Measurements from ENCODE around the gene EN2. TPM values are rescaled to one million over a fixed set of nuclear protein-coding genes. Genes with fewer than 3 reads are reported as not detected.

Gene EN2
- total and polyA plus RNA-seq, 4 experiments from 2014 or later = not detected

- Histone ChIP-seq H3K36me3 (ENCODE audit: insufficient read depth, low read length) (no peaks in the 10 kb centered on the region), H3K4me1 (ENCODE audit: insufficient read depth, low read length) (peaks cover 9% of the 10 kb centered on the region), H3K9me3 (ENCODE audit: control insufficient read depth in 1 of 2, low read length in 2 of 2) (no peaks in the 10 kb centered on the region), H3K4me3 (ENCODE audit: low read length in 2 of 2) (no peak overlapping the region), H3K27me3 (ENCODE audit: insufficient read depth, low read length) (peaks cover 37% of the 10 kb centered on the region), H3K27ac (ENCODE audit: low read depth, low read length) (no peak overlapping the region)
- no peaks in the 10 kb centered on the region for H3K36me3 Mint-ChIP-seq
- peaks cover 43 to 46% of the 10 kb centered on the region in 2 donors for H3K27me3 Mint-ChIP-seq
- ChIA-PET CTCF (ENCODE audit: partially characterized antibody) (interaction anchor here (0.8 kb wide), 1 partner anchor 10 kb away, joined by 3 read pairs; no protein-coding TSS in a partner anchor), POLR2A (ENCODE audit: partially characterized antibody) (no interaction called here)
- intact Hi-C loops (cut with micrococcal nuclease) = no loop called here
- H3K27ac Mint-ChIP-seq = no peak overlapping the region
- DNase-seq = no peak
- H3K4me3 Mint-ChIP-seq = peak overlapping the region in 1 of 8 donors; percentile 45
- H3K9me3 Mint-ChIP-seq = no peaks in the 10 kb centered on the region
- peaks cover 2 to 22% (median 10%) of the 10 kb centered on the region in 4 donors for H3K4me1 Mint-ChIP-seq
Measured at GRCh38 chr7:155462163-155462735, 4.3 kb downstream of the EN2 start.

DNA sequence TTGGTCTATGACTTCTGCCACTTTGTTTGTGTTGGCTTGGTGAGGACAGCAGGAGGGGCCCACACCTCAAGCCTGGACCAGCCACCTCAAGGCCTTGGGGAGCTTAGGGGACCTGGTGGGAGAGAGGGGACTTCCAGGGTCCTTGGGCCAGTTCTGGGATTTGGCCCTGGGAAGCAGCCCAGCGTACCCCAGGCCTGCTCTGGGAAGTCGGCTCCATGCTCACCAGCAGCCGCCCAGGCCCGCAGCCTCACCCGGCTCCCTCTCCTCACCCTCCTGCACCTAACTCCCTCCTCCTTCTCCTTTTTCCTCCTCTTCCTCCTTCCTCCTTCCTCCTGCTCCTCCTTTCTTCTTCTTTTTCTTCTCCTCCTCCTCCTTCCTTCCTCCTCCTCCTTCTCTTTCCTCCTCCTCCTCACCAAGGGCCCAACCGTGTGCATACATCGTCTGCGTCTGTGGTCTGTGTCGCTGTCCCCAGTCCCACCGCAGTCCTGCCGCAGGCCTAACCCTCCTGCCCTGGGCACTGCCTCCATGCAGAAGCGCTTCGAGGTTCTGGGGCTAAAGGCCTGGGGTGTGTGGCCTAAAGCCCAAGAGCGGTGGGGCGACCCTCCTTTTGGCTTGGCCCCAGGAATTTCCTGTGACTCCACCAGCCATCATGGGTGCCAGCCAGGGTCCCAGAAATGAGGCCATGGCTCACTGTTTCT lies 5.3 kb downstream of the EN2 start:
- ChIA-PET POLR2A (ENCODE audit: partially characterized antibody) (no interaction called here), CTCF (ENCODE audit: partially characterized antibody) (interaction anchor here (0.8 kb wide), 1 partner anchor 9 kb away, joined by 3 read pairs; no protein-coding TSS in a partner anchor)
- Histone ChIP-seq H3K27me3 (ENCODE audit: insufficient read depth, low read length) (peaks cover 37% of the 10 kb centered on the region), H3K36me3 (ENCODE audit: insufficient read depth, low read length) (no peaks in the 10 kb centered on the region), H3K4me3 (ENCODE audit: low read length in 2 of 2) (no peak overlapping the region), H3K9me3 (ENCODE audit: control insufficient read depth in 1 of 2, low read length in 2 of 2) (no peaks in the 10 kb centered on the region), H3K27ac (ENCODE audit: low read depth, low read length) (no peak overlapping the region), H3K4me1 (ENCODE audit: insufficient read depth, low read length) (peaks cover 6% of the 10 kb centered on the region)
- intact Hi-C loops (cut with micrococcal nuclease) = no loop called here
- Mint-ChIP-seq H3K4me3 (no peak overlapping the region), H3K4me1 (peaks cover 2 to 22% (median 12%) of the 10 kb centered on the region in 4 donors), H3K27ac (no peak overlapping the region), H3K27me3 (peaks cover 45 to 49% of the 10 kb centered on the region in 2 donors), H3K9me3 (peaks cover 0 to 2% (median 0%) of the 10 kb centered on the region in 8 donors), H3K36me3 (no peaks in the 10 kb centered on the region)
- DNase-seq = no peak

DNA sequence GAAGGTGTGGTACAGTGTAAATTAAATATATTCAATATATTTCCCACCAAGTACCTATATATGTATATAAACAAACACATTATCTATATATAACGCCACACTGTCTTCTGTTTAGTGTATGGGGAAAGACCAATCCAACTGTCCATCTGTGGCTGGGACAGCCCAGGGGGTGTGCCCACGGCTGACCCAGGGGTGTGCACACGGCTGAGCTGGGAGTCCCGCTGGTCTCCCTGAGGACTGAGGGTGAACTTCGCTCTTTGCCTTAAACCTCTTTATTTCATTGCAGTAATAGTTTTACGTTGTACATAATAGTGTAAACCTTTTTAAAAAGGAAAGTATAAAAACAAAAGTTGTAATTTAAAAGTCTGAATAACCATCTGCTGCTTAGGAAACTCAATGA lies 6.3 kb downstream of the EN2 start:
- Mint-ChIP-seq H3K4me3 (no peak overlapping the region), H3K9me3 (peaks cover 0 to 2% (median 0%) of the 10 kb centered on the region in 8 donors), H3K27me3 (peaks cover 52 to 55% of the 10 kb centered on the region in 2 donors), H3K36me3 (no peaks in the 10 kb centered on the region), H3K27ac (no peak overlapping the region), H3K4me1 (peaks cover 4 to 29% (median 17%) of the 10 kb centered on the region in 4 donors)
- Histone ChIP-seq H3K27ac (ENCODE audit: low read depth, low read length) (no peak overlapping the region), H3K27me3 (ENCODE audit: insufficient read depth, low read length) (peaks cover 37% of the 10 kb centered on the region), H3K4me3 (ENCODE audit: low read length in 2 of 2) (no peak overlapping the region), H3K9me3 (ENCODE audit: control insufficient read depth in 1 of 2, low read length in 2 of 2) (no peaks in the 10 kb centered on the region), H3K4me1 (ENCODE audit: insufficient read depth, low read length) (peaks cover 6% of the 10 kb centered on the region), H3K36me3 (ENCODE audit: insufficient read depth, low read length) (no peaks in the 10 kb centered on the region)
- ChIA-PET CTCF (ENCODE audit: partially characterized antibody) (no interaction called here), POLR2A (ENCODE audit: partially characterized antibody) (no interaction called here)
- intact Hi-C loops (cut with micrococcal nuclease) = no loop called here
- DNase-seq = no peak

- H3K27me3 Mint-ChIP-seq = peaks cover 47 to 55% of the 10 kb centered on the region in 2 donors
- Histone ChIP-seq H3K4me3 (ENCODE audit: low read length in 2 of 2) (no peak overlapping the region), H3K27me3 (ENCODE audit: insufficient read depth, low read length) (peaks cover 44% of the 10 kb centered on the region), H3K27ac (ENCODE audit: low read depth, low read length) (no peak overlapping the region), H3K4me1 (ENCODE audit: insufficient read depth, low read length) (peaks cover 6% of the 10 kb centered on the region), H3K9me3 (ENCODE audit: control insufficient read depth in 1 of 2, low read length in 2 of 2) (no peaks in the 10 kb centered on the region), H3K36me3 (ENCODE audit: insufficient read depth, low read length) (no peaks in the 10 kb centered on the region)
- no peak overlapping the region for H3K4me3 Mint-ChIP-seq
- CTCF ChIA-PET (ENCODE audit: partially characterized antibody) = no interaction called here
- intact Hi-C loops (cut with micrococcal nuclease) = no loop called here
- H3K36me3 Mint-ChIP-seq = no peaks in the 10 kb centered on the region
- H3K27ac Mint-ChIP-seq = peak overlapping the region in 1 of 7 donors; percentile 38
- peaks cover 4 to 20% (median 12%) of the 10 kb centered on the region in 4 donors for H3K4me1 Mint-ChIP-seq
- no peak for DNase-seq
- peaks cover 0 to 2% (median 0%) of the 10 kb centered on the region in 8 donors for H3K9me3 Mint-ChIP-seq
- POLR2A ChIA-PET (ENCODE audit: partially characterized antibody) = no interaction called here
Measured at GRCh38 chr7:155464948-155465739, 7.2 kb downstream of the EN2 start.

DNA sequence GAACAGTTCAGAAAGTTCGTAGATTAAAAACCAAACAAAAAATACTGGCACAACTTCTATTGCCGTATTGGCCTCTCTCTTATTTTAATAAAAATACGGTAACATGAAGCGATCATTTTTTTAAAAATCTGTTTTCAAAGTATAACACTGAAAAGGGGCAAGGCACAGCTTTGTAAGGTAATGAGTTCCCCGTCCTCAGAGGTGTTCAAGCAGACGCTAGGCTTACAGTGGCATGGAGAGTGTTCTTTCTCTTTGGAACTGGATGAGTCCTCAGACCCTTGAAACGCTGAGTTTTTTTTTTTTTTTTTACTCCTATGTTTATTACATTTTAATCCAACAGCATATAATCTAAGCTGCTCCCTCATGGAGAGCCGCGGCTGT lies 7.8 kb downstream of the EN2 start:
- intact Hi-C loops (cut with micrococcal nuclease) = no loop called here
- H3K9me3 Mint-ChIP-seq = peaks cover 0 to 2% (median 0%) of the 10 kb centered on the region in 8 donors
- POLR2A ChIA-PET (ENCODE audit: partially characterized antibody) = no interaction called here

DNA sequence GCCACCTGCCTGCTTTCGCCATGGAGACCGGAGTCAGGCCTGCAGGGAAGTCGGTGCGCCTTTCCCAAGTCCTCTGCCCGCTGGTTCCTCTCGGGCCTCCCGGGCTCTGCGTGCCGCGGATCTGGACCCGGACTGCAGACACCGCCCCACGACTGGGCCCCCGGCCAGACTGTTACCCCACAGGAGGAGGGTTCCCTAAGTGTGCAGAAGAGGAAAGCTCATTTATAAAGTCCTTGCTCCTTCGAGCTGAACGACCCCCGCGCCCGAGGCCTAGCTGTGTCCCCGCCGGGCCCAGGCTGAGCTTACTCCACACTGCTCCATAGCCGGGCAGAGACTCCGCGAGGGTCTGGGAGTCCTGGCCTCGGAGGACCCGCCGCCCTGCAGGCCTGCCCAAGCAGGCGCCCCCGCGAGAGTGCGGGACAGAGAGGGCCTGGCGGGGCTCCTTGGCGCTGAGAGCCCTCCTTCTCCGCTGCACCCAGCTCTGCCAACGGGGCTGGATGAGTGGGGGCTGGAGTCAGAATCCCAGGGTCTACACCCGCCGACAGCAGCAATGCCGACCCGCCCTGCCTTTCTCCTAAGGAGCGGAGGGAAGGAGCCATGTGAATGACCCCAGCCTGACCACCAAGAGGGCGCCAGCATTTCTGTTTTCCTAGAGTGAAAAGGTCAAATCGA lies 8.3 kb downstream of the EN2 start:
- H3K36me3 Mint-ChIP-seq = no peaks in the 10 kb centered on the region
- H3K36me3 ChIP-seq (ENCODE audit: insufficient read depth, low read length) = no peaks in the 10 kb centered on the region
- H3K27ac Mint-ChIP-seq = no peak overlapping the region
- no peak for DNase-seq
- no peaks in the 10 kb centered on the region for H3K9me3 ChIP-seq (ENCODE audit: control insufficient read depth in 1 of 2, low read length in 2 of 2)
- no peak overlapping the region for H3K27ac ChIP-seq (ENCODE audit: low read depth, low read length)
- no peak overlapping the region for H3K4me3 ChIP-seq (ENCODE audit: low read length in 2 of 2)
- peaks cover 52 to 60% of the 10 kb centered on the region in 2 donors for H3K27me3 Mint-ChIP-seq
- H3K9me3 Mint-ChIP-seq = peaks cover 0 to 5% (median 0%) of the 10 kb centered on the region in 8 donors
- ChIA-PET CTCF (ENCODE audit: partially characterized antibody) (interaction anchor here (0.9 kb wide), 1 partner anchor 18 kb away, joined by 3 read pairs; no protein-coding TSS in a partner anchor), POLR2A (ENCODE audit: partially characterized antibody) (no interaction called here)
- peaks cover 6% of the 10 kb centered on the region for H3K4me1 ChIP-seq (ENCODE audit: insufficient read depth, low read length)
- intact Hi-C loops (cut with micrococcal nuclease) = no loop called here
- peaks cover 47% of the 10 kb centered on the region for H3K27me3 ChIP-seq (ENCODE audit: insufficient read depth, low read length)
- peaks cover 4 to 20% (median 14%) of the 10 kb centered on the region in 4 donors for H3K4me1 Mint-ChIP-seq
- peak overlapping the region in 1 of 8 donors; percentile 46 for H3K4me3 Mint-ChIP-seq

More for the DNA sequence above, 7.8 kb downstream of the EN2 start:
- no peak for DNase-seq
- H3K27me3 ChIP-seq (ENCODE audit: insufficient read depth, low read length) = peaks cover 47% of the 10 kb centered on the region
- CTCF ChIA-PET (ENCODE audit: partially characterized antibody) = interaction anchor here (0.9 kb wide), 1 partner anchor 19 kb away, joined by 3 read pairs; no protein-coding TSS in a partner anchor
- H3K36me3 ChIP-seq (ENCODE audit: insufficient read depth, low read length) = no peaks in the 10 kb centered on the region
- H3K27me3 Mint-ChIP-seq = peaks cover 52 to 60% of the 10 kb centered on the region in 2 donors
- H3K4me3 Mint-ChIP-seq = no peak overlapping the region
- H3K27ac Mint-ChIP-seq = no peak overlapping the region
- H3K9me3 ChIP-seq (ENCODE audit: control insufficient read depth in 1 of 2, low read length in 2 of 2) = no peaks in the 10 kb centered on the region
- H3K36me3 Mint-ChIP-seq = no peaks in the 10 kb centered on the region
- peaks cover 6% of the 10 kb centered on the region for H3K4me1 ChIP-seq (ENCODE audit: insufficient read depth, low read length)
- no peak overlapping the region for H3K4me3 ChIP-seq (ENCODE audit: low read length in 2 of 2)
- H3K27ac ChIP-seq (ENCODE audit: low read depth, low read length) = no peak overlapping the region
- peaks cover 4 to 20% (median 12%) of the 10 kb centered on the region in 4 donors for H3K4me1 Mint-ChIP-seq

All from CD4-positive, alpha-beta memory T cell (primary cell).